ENCODE results near the gene PPA2.

DNA sequence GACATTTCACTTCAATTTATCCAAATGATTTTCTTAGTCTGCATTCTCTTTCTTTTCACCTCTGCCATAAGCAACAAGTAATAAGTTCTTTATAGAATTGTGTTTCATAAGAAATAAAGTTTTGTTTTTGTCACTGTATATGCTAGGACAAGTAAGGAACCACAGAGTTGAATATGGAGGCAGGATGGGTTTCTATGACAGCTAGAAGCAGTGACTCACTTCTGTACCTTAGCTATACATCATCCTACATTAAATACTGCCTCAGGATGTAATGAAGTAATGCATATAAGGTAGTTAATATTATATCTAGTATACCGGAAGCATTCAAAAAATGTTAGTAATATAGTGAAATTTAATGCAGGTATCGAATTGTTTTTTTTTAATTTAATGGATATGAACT is 128.0 kb downstream of the PPA2 start:
- TF ChIP-seq, protein P1, sequence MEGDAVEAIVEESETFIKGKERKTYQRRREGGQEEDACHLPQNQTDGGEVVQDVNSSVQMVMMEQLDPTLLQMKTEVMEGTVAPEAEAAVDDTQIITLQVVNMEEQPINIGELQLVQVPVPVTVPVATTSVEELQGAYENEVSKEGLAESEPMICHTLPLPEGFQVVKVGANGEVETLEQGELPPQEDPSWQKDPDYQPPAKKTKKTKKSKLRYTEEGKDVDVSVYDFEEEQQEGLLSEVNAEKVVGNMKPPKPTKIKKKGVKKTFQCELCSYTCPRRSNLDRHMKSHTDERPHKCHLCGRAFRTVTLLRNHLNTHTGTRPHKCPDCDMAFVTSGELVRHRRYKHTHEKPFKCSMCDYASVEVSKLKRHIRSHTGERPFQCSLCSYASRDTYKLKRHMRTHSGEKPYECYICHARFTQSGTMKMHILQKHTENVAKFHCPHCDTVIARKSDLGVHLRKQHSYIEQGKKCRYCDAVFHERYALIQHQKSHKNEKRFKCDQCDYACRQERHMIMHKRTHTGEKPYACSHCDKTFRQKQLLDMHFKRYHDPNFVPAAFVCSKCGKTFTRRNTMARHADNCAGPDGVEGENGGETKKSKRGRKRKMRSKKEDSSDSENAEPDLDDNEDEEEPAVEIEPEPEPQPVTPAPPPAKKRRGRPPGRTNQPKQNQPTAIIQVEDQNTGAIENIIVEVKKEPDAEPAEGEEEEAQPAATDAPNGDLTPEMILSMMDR (IDR thresholded peaks at IDR 0.05; ENCODE audit: low read depth, low read length) = no peak
- TF ChIP-seq EZH2phosphoT487 (IDR thresholded peaks at IDR 0.05; ENCODE audit: low read depth) = no peak

Data from OCI-LY3 (cell line).